ENCODE data around the gene CALM1.

GRCh38 chr14:90418053-90418452 lies 21.2 kb downstream of the CALM1 start:
- TF ChIP-seq, protein P1, sequence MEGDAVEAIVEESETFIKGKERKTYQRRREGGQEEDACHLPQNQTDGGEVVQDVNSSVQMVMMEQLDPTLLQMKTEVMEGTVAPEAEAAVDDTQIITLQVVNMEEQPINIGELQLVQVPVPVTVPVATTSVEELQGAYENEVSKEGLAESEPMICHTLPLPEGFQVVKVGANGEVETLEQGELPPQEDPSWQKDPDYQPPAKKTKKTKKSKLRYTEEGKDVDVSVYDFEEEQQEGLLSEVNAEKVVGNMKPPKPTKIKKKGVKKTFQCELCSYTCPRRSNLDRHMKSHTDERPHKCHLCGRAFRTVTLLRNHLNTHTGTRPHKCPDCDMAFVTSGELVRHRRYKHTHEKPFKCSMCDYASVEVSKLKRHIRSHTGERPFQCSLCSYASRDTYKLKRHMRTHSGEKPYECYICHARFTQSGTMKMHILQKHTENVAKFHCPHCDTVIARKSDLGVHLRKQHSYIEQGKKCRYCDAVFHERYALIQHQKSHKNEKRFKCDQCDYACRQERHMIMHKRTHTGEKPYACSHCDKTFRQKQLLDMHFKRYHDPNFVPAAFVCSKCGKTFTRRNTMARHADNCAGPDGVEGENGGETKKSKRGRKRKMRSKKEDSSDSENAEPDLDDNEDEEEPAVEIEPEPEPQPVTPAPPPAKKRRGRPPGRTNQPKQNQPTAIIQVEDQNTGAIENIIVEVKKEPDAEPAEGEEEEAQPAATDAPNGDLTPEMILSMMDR (IDR thresholded peaks at IDR 0.05): no peak
- TF ChIP-seq POLR2A (IDR thresholded peaks at IDR 0.05): no peak
